ENCODE data around the gene LIX1L.

DNA sequence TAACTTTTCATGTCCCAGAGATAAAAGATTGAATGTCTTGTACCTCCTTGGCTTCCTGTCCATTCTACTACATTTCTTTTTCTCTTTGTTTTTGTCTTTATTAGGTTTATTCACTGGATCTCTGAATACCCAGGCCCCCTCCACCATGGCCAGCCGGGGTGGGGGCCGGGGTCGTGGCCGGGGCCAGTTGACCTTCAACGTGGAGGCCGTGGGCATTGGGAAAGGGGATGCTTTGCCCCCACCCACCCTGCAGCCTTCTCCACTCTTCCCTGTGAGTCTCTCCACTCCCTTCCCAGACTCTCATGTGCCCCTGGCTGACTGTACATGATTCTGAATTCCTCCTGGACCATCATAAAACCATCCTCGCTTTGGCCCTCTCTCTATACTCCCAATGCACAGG, 16.9 kb upstream of the LIX1L start:
- TF ChIP-seq CTCF (IDR thresholded peaks at IDR 0.05) = no peak
- no peak for TF ChIP-seq POLR2A (IDR thresholded peaks at IDR 0.05)
